Heart right ventricle (tissue), 16 donors: Measurements from ENCODE around the gene GFPT2. TPM values are rescaled to one million over a fixed set of nuclear protein-coding genes. Genes with fewer than 3 reads are reported as not detected.
A peak's percentile ranks its signal among the peaks of the same experiment; 100 is the strongest.

Source experiments
- ATAC-seq, 8 donors: fragments of 200-7000 bp; cut with Tn5 transposase; one replicate each; pipeline ENCODE4 v1.9.1; 2020; ENCODE audit warnings: mild to moderate bottlenecking in 8 of 8, moderate library complexity in 8 of 8, moderate number of reproducible peaks in 1 of 8
- DNase-seq, 2 donors: peaks; one replicate each; pipeline ENCODE4 v3.0.0-alpha.2; 2020
- H3K27ac ChIP-seq, 10 donors: fragments of 200-600 bp; sonication (generic) in 2 of 10; one replicate each; pipeline versions ENCODE4 v1.5.0 to v1.8.0; 2020 to 2022; ENCODE audit warnings: mild to moderate bottlenecking in 3 of 10
- H3K27me3 ChIP-seq, 7 donors: fragments of 200-600 bp; one replicate each; pipeline ENCODE4 v1.8.0; 2021 to 2022; ENCODE audit warnings: mild to moderate bottlenecking in 2 of 7
- H3K36me3 ChIP-seq, 9 donors: fragments of 200-600 bp; sonication (generic) in 1 of 9; one replicate each; pipeline versions ENCODE4 v1.5.0 to v1.8.0; 2020 to 2022; ENCODE audit warnings: mild to moderate bottlenecking in 2 of 9
- H3K4me1 ChIP-seq, 9 donors: fragments of 200-600 bp; sonication (generic) in 1 of 9; one replicate each; pipeline versions ENCODE4 v1.5.0 to v1.8.0; 2020 to 2022; ENCODE audit warnings: mild to moderate bottlenecking in 4 of 9
- H3K4me3 ChIP-seq, 10 donors: fragments of 200-600 bp; sonication (generic) in 2 of 10; one replicate each; pipeline versions ENCODE4 v1.5.0 to v1.8.0; 2020 to 2022; ENCODE audit warnings: mild to moderate bottlenecking in 7 of 10, moderate library complexity in 2 of 10
- H3K9me3 ChIP-seq, 11 donors: fragments of 200-600 bp in 10 of 11; sonication (generic) in 2 of 11; one replicate each; pipeline versions ENCODE4 v1.5.0 to v1.8.0; 2013 to 2022; ENCODE audit warnings: mild to moderate bottlenecking in 2 of 11, control low read depth in 1 of 11, moderate library complexity in 1 of 11
- CTCF ChIP-seq, 9 donors: fragments of 200-600 bp; sonication (generic) in 2 of 9; IDR thresholded peaks; one replicate each; pipeline versions ENCODE4 v1.5.0 to v1.8.0; 2021 to 2022; ENCODE audit warnings: antibody characterized with exemption in 9 of 9, mild to moderate bottlenecking in 5 of 9, moderate library complexity in 1 of 9
- WGBS, 2 donors: extraction: QIAGEN DNeasy Blood & Tissue Kit; methylation state at CpG; one replicate each; pipeline ENCODE4 v1.1.7; 2013; ENCODE audit warnings: inconsistent platforms in 1 of 2; 5-methylcytosine and 5-hydroxymethylcytosine counted together
- intact Hi-C, 10 donors: fragments of 100-400 bp; cut with DNase I; formaldehyde crosslinking; loops; one replicate each; pipeline versions ENCODE4 v1.11.1 to v1.14.2; 2022
- long read RNA-seq, 3 donors: library from polyadenylated mRNA; unstranded; transcript quantifications; one replicate each; pipeline ENCODE4 v2.0.0, GENCODE V29; 2020 to 2021
- polyA plus RNA-seq, 2 donors: library from polyadenylated mRNA; stranded (reverse); fragments of 200-250 nt; gene quantifications; one replicate each; pipeline ENCODE4 v1.2.3, GENCODE V29; 2013
- total RNA-seq, 10 donors: library from RNA; stranded (reverse); fragmentation: NEBNext Ultra II Directional in 3 of 10; extraction: Animal tissue kit (Norgen Biotek cat#: 25700) in 3 of 10; gene quantifications; one replicate each; pipeline versions ENCODE4 v1.2.1 to v1.2.4, GENCODE V29; 2021 to 2023
- donor health status: Arrhythmogenic right ventricular cardiomyopathy.
- donor health status: ischemic (EF 13 %, LVEDD 7.1; RV severe dilation, severe dysfunction).
- donor health status: healthy with polysubstance abuse.
- donor health status: DM: no; HTN: yes; CAD: no.
- donor health status: DM: no; HTN: no; CAD: no.
- donor health status: ischemic (EF 25% LVEDD 6.9; RV normal size, moderate dysfunction).
- donor health status: ischemic (EF 25% LVEDD 5.7; RV mildly dilated, moderate dysfunction).
- donor health status: healthy.
- donor health status: DM: yes; HTN: yes; CAD: no.
- donor health status: Ischemic cardiomyopathy.
- donor health status: ischemic (EF 35%, LVEDD 5.7; RV mildly dilated, moderate dysfunction).
- donor health status: nonischemic (EF 11% LVEDD 7.7; RV severe dilation, severe dysfunction).
- donor health status: DM: yes; HTN: yes; CAD: no.
- donor health status: PGD.
- donor health status: ischemic (EF 29% LVEDD 5.4; RV normal size, mild dysfunction).
- donor health status: nonischemic (EF 23%, LVEDD 6.1; RV moderate dilation, normal function).

Gene GFPT2
- total RNA-seq (10 to 100 TPM in 4 of 10 donors, 1 to 10 TPM in 6; 2.5 to 19.4 (median 4.4) TPM), polyA plus RNA-seq (10 to 100 TPM in 1 of 2 donors, 1 to 10 TPM in 1; 9.3 to 12.7 TPM)
- long read RNA-seq, donor 1, transcript GFPT2-201 (19 exons, 3,093 nt) = major isoform, 19 of 28 reads
- long read RNA-seq, donor 1, partial matches to known transcripts = 4 of 28 reads
- long read RNA-seq, donor 1, other reads (novel, unspliced or antisense) = 5 of 28 reads
- long read RNA-seq, donor 2, transcript GFPT2-201 (19 exons, 3,093 nt) = major isoform, 25 of 29 reads
- long read RNA-seq, donor 2, partial matches to known transcripts = 3 of 29 reads
- long read RNA-seq, donor 2, other reads (novel, unspliced or antisense) = 1 of 29 reads
- long read RNA-seq, donor 3, transcript GFPT2-201 (19 exons, 3,093 nt) = major isoform, 76 of 114 reads
- long read RNA-seq, donor 3, partial matches to known transcripts = 9 of 114 reads
- long read RNA-seq, donor 3, other reads (novel, unspliced or antisense) = 28 of 114 reads

- H3K9me3 ChIP-seq = no peaks in the 10 kb centered on the region
- 0 to 1% methylated on average over 91 to 106 of the region's 106 CpGs for WGBS, 2 donors
- H3K27ac ChIP-seq = peak within 1 kb of the TSS in 9 of 10 donors; percentile 52 to 81 (median 76)
- intact Hi-C loops = no loop called here
- peaks cover 0 to 70% (median 34%) of the 10 kb centered on the region in 7 donors for H3K27me3 ChIP-seq
- H3K36me3 ChIP-seq = no peaks in the 10 kb centered on the region
- ATAC-seq = peak; percentile 91 to 95 (median 94)
- TF ChIP-seq CTCF (IDR thresholded peaks at IDR 0.05) = no peak
- DNase-seq = peak; percentile 70 to 82
- peaks cover 4 to 40% (median 22%) of the 10 kb centered on the region in 9 donors for H3K4me1 ChIP-seq
- H3K4me3 ChIP-seq = peak within 1 kb of the TSS; percentile 47 to 72 (median 62)
Measured at GRCh38 chr5:180353048-180353979, at the start of gene GFPT2. TSS of gene GFPT2 (minus strand) at chr5:180353336. CDS start at chr5:180353217, 119 bp downstream.

GRCh38 chr5:180402716-180403115, 49.6 kb upstream of the GFPT2 start:
- DNase-seq (no peak), ATAC-seq (no peak)
- Histone ChIP-seq H3K4me3 (no peak overlapping the region), H3K4me1 (no peaks in the 10 kb centered on the region), H3K27me3 (peaks cover 0 to 8% (median 0%) of the 10 kb centered on the region in 7 donors), H3K27ac (no peak overlapping the region), H3K36me3 (no peaks in the 10 kb centered on the region), H3K9me3 (peaks cover 0 to 14% (median 0%) of the 10 kb centered on the region in 11 donors)
- TF ChIP-seq CTCF (IDR thresholded peaks at IDR 0.05) = no peak
- intact Hi-C loops = no loop called here
- WGBS, 2 donors = 92 to 94% methylated on average over 13 of the region's 13 CpGs

- H3K9me3 ChIP-seq = peaks cover 0 to 14% (median 0%) of the 10 kb centered on the region in 11 donors
- H3K4me3 ChIP-seq = no peak overlapping the region
- no peaks in the 10 kb centered on the region for H3K4me1 ChIP-seq
- TF ChIP-seq CTCF (IDR thresholded peaks at IDR 0.05) = no peak
- DNase-seq (no peak), ATAC-seq (no peak)
- no peaks in the 10 kb centered on the region for H3K36me3 ChIP-seq
- intact Hi-C loops = no loop called here
- peaks cover 0 to 9% (median 0%) of the 10 kb centered on the region in 7 donors for H3K27me3 ChIP-seq
- H3K27ac ChIP-seq = no peak overlapping the region
- WGBS, 2 donors = 87 to 88% methylated on average over 11 of the region's 11 CpGs
Measured at GRCh38 chr5:180401229-180401907, 48.2 kb upstream of the GFPT2 start.
